Thyroid gland (tissue), 4 donors: ENCODE data around the gene GOLM1.

Experiments used
- CTCF ChIP-seq, 6 experiments: fragments of 200-600 bp in 3 of 6; fragments of 450-650 bp in 3 of 6; sonication (generic) in 3 of 6; IDR thresholded peaks; one replicate each; pipeline ENCODE4 v1.5.1; 2016 to 2019; ENCODE audit warnings: antibody characterized with exemption in 6 of 6, mild to moderate bottlenecking in 2 of 6, inconsistent platforms in 1 of 6, moderate library complexity in 1 of 6
- POLR2A ChIP-seq, 2 donors: fragments of 450-650 bp; IDR thresholded peaks; one replicate each; pipeline ENCODE4 v1.6.1; 2017; ENCODE audit warnings: antibody characterized with exemption in 2 of 2, mild to moderate bottlenecking in 2 of 2, moderate library complexity in 1 of 2

- TF ChIP-seq CTCF (IDR thresholded peaks at IDR 0.05) = no peak
- no peak for TF ChIP-seq POLR2A (IDR thresholded peaks at IDR 0.05)
These were observed 3.0 kb downstream of the GOLM1 start for GRCh38 chr9:86096386-86096785.
